GM12865 (cell line): ENCODE measurements around the gene EIF4G2.

Experiments
- DNase-seq: peaks from one replicate; pipeline ENCODE4 v3.0.0; 2010; ENCODE audit warnings: low read depth
- H3K4me3 ChIP-seq: 2 replicates; pipeline ENCODE4 v1.5.1; 2011; ENCODE audit warnings: mild to moderate bottlenecking, low read depth, low read length, control low read depth
- CTCF ChIP-seq: IDR thresholded peaks from 2 replicates; pipeline ENCODE4 v1.5.1; 2011; ENCODE audit warnings: low read length, control low read depth, low read depth, inconsistent platforms; ENCODE audit not compliant: insufficient read depth; ENCODE audit errors: missing control alignments

Gene EIF4G2

DNA sequence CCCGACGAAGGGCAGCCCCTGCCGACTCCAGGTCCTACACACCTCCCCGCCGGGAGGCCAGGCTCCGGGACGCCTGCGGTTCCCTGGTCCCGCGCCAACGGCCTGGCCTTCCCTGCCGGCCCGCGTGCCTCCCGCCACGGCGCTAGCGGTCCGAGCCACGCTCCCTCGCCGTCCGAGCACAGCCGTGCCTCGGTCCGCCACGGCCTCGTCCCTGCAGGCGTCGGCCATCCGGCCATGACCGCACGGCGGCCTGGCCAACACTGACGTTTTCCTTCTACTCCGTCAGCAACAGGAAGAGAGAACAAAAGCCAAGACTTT is 532 bp downstream of the EIF4G2 start:
- no peak for DNase-seq
- no peak for TF ChIP-seq CTCF
- H3K4me3 ChIP-seq: peak overlapping the region; percentile 81

- TF ChIP-seq CTCF: no peak
- peak; percentile 62 for DNase-seq
- H3K4me3 ChIP-seq: peak overlapping the region; percentile 81
These were observed 1.1 kb downstream of the EIF4G2 start for GRCh38 chr11:10807493-10808234.

- H3K4me3 ChIP-seq: no peak overlapping the region; the same call in 1 of the 2 replicates
- DNase-seq: no peak
- no peak for TF ChIP-seq CTCF
These were observed 2.5 kb downstream of the EIF4G2 start for GRCh38 chr11:10806206-10806605.

DNA sequence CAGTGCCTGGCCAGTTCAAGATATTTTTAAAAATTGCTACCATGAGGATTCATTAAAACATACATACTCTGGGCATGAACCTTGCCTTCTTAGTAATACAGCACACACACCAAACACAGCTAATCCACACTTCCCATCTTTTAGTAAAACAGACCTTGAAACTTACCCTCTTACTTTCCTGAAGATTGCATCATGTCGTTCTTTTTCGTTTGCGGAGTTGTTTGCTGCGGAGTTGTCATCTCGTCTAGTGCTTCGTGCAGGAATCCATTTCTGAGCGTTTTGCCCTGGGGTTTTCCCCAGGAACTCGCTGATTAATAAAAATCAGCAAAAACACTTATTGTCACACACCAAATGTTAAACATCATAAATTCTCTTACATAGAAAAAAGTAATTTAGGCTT is 3.0 kb downstream of the EIF4G2 start:
- no peak overlapping the region for H3K4me3 ChIP-seq
- DNase-seq: no peak
- no peak for TF ChIP-seq CTCF

DNA sequence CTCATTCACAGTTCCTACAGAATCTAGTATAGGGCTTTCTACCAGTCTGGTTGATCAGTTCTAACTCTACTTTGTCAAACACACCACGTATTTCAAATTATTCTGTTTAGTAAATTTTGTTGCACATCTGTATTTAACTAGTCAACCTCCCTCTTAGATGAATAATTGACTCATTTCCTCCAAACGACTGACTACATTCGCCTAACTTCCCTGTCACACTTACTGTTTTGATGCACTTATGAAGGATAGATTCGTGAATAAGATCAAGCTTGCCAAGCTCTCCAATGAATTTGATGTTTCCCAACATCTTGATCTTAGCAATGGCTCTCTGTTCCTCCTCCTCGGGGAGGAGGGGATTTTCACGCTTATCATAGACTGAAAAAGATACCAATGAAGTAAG is 5.0 kb downstream of the EIF4G2 start:
- DNase-seq: no peak
- no peak for TF ChIP-seq CTCF
- no peak overlapping the region for H3K4me3 ChIP-seq

- TF ChIP-seq CTCF: no peak
- no peak overlapping the region for H3K4me3 ChIP-seq
- DNase-seq: no peak
These were observed 8.4 kb downstream of the EIF4G2 start for GRCh38 chr11:10800292-10800691.

DNA sequence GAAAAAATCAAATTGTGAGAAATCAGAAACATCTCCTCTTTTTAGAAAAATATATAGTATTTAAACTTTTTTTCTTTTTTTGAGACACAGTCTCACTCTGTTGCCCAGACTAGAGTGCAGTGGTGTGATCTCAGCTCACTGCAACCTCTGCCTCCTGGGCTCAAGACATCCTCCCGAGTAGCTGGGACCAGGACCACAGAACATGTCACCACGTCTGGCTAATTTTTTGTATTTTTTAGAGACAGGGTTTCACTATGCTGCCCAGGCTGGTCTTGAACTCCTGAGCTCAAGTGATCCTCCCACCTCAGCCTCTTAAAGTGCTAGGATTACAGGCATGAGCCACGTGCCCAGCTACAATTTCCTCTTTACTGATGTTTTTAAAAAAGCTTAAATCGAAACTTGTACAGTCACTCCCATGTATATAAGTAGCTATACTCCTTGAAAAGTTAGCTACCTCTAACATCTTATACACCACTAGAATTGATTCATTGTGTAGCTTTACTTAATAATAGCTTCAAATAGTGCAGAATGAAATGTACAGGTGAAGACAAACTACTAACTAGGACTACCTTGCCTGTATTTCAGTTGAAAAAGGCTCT is 10.3 kb downstream of the EIF4G2 start:
- no peak for TF ChIP-seq CTCF
- no peak overlapping the region for H3K4me3 ChIP-seq
- DNase-seq: no peak
